NT2/D1 (cell line): ENCODE data around the gene C5orf52.

ENCODE experiments used
- SUZ12 ChIP-seq: IDR thresholded peaks from 2 replicates; pipeline ENCODE4 v1.6.1; 2011; ENCODE audit not compliant: insufficient read length, insufficient read depth; ENCODE audit errors: extremely low read depth
- ZNF274 ChIP-seq: IDR thresholded peaks from 2 replicates; pipeline ENCODE4 v1.6.1; 2011; ENCODE audit warnings: mild to moderate bottlenecking, low read depth, low read length

GRCh38 chr5:157640406-157641066 is 30.8 kb upstream of the C5orf52 start:
- TF ChIP-seq SUZ12 (no peak), ZNF274 (no peak)
